GM21529 (cell line): ENCODE data around the gene RGMB.

ENCODE experiments used
- ATAC-seq: cut with Tn5 transposase; IDR thresholded peaks from one replicate; pipeline ENCODE4 v1.9.1; 2021; ENCODE audit not compliant: unreplicated experiment

The RGMB gene

GRCh38 chr5:98825582-98826375 is 52.3 kb downstream of the RGMB start:
- no peak for ATAC-seq

- peak; percentile 79 for ATAC-seq
Observed at GRCh38 chr5:98827161-98827560, 53.7 kb downstream of the RGMB start.

- peak; percentile 15 for ATAC-seq
Observed at GRCh38 chr5:98827588-98828284, 54.3 kb downstream of the RGMB start.

GRCh38 chr5:98836175-98836574 is 62.7 kb downstream of the RGMB start:
- no peak for ATAC-seq

GRCh38 chr5:98839469-98840383 is 66.3 kb downstream of the RGMB start:
- ATAC-seq: peak; percentile 64

GRCh38 chr5:98840946-98841345 is 67.5 kb downstream of the RGMB start:
- ATAC-seq: no peak

GRCh38 chr5:98843481-98843880 is 70.0 kb downstream of the RGMB start:
- ATAC-seq: no peak

- no peak for ATAC-seq
Observed at GRCh38 chr5:98844865-98845264, 71.4 kb downstream of the RGMB start.

- no peak for ATAC-seq
Observed at GRCh38 chr5:98845878-98846277, 72.4 kb downstream of the RGMB start.
